Gastrocnemius medialis (tissue), 4 donors: ENCODE data around the gene LRP5. TPM values are rescaled to one million over a fixed set of nuclear protein-coding genes. Genes with fewer than 3 reads are reported as not detected.
A peak's percentile ranks its signal among the peaks of the same experiment; 100 is the strongest.

Source experiments
- ATAC-seq, 2 donors: fragments of 150-250 bp; one replicate each; pipeline ENCODE4 v1.9.1; 2016
- DNase-seq, 2 donors: peaks; one replicate each; pipeline ENCODE4 v3.0.0-alpha.2; 2019
- H3K27ac ChIP-seq, 4 donors: fragments of 200-600 bp; sonication (generic); 1 replicate in 1 of 4; 2 replicates in 3 of 4; pipeline ENCODE4 v1.5.1; 2016 to 2018; ENCODE audit warnings: mild to moderate bottlenecking in 2 of 4, moderate library complexity in 1 of 4
- H3K27me3 ChIP-seq, 3 donors: fragments of 200-600 bp; sonication (generic) in 2 of 3; 1 replicate in 1 of 3; 2 replicates in 2 of 3; pipeline versions ENCODE4 v1.5.1 to v1.6.0; 2016 to 2019; ENCODE audit warnings: mild to moderate bottlenecking in 1 of 3, moderate library complexity in 1 of 3
- H3K36me3 ChIP-seq, 2 donors: fragments of 200-600 bp; sonication (generic) in 1 of 2; one replicate each; pipeline ENCODE4 v1.5.1; 2017 to 2018
- H3K4me1 ChIP-seq, 2 donors: fragments of 200-600 bp; sonication (generic) in 1 of 2; one replicate each; pipeline ENCODE4 v1.5.1; 2016 to 2017; ENCODE audit warnings: mild to moderate bottlenecking in 2 of 2
- H3K4me3 ChIP-seq, 4 donors: fragments of 200-600 bp; sonication (generic) in 3 of 4; 1 replicate in 1 of 4; 2 replicates in 3 of 4; pipeline ENCODE4 v1.5.1; 2016 to 2019; ENCODE audit warnings: mild to moderate bottlenecking in 2 of 4
- H3K9me3 ChIP-seq, 3 donors: fragments of 200-600 bp; sonication (generic) in 2 of 3; 1 replicate in 1 of 3; 2 replicates in 2 of 3; pipeline ENCODE4 v1.5.1; 2016 to 2019
- CTCF ChIP-seq, 5 experiments: fragments of 450-650 bp in 3 of 5; fragments of 200-600 bp in 2 of 5; sonication (generic) in 2 of 5; IDR thresholded peaks in 4 of 5; conservative IDR thresholded peaks in 1 of 5; 1 replicate in 4 of 5; 2 replicates in 1 of 5; pipeline ENCODE4 v1.5.1; 2016 to 2019; ENCODE audit warnings: antibody characterized with exemption in 5 of 5, mild to moderate bottlenecking in 3 of 5, moderate library complexity in 3 of 5
- POLR2A ChIP-seq, 2 donors: fragments of 450-650 bp; IDR thresholded peaks; one replicate each; pipeline ENCODE4 v1.6.1; 2017; ENCODE audit warnings: antibody characterized with exemption in 2 of 2, mild to moderate bottlenecking in 2 of 2, moderate library complexity in 2 of 2
- in situ Hi-C, 4 donors: fragments of 200-750 bp; cut with MboI; loops; one replicate each; pipeline versions ENCODE4 v1.15.0 to v1.8.0; 2017; ENCODE audit warnings: low sequenced_read_pairs in 4 of 4
- intact Hi-C: fragments of 100-400 bp; cut with DNase I; formaldehyde crosslinking; loops from one replicate; pipeline ENCODE4 v1.15.1; 2023; ENCODE audit warnings: low total_unique reads
- total RNA-seq, 4 donors: library from RNA; depleted of rRNA; stranded (reverse); fragments of >200 nt; gene quantifications; one replicate each; pipeline versions ENCODE4 v1.1.0 to v1.2.3, GENCODE V29; 2016

LRP5 gene
- total RNA-seq, 4 donors from 2014 or later, result 3.7 to 12.3 (median 8.1) TPM

- Histone ChIP-seq H3K4me3 (peak overlapping the region; percentile 66 to 89 (median 72)), H3K4me1 (peaks cover 21 to 31% of the 10 kb centered on the region in 2 donors), H3K36me3 (peaks cover 0 to 28% of the 10 kb centered on the region in 2 donors), H3K9me3 (no peaks in the 10 kb centered on the region), H3K27ac (peak overlapping the region; percentile 88 to 97 (median 92)), H3K27me3 (no peaks in the 10 kb centered on the region)
- intact Hi-C loops, result loop anchor here (2.0 to 5.0 kb wide), 3 partner anchors 26 to 238 kb away; partner anchors contain the start of genes CHKA and NDUFS8
- in situ Hi-C loops, result no loop called here
- ATAC-seq, result no peak
- DNase-seq, result no peak
- TF ChIP-seq CTCF (IDR thresholded peaks at IDR 0.05 in 4 of 5, conservative IDR thresholded peaks at IDR 0.05 in 1 of 5) (no peak), POLR2A (IDR thresholded peaks at IDR 0.05) (no peak)
These were observed 42.0 kb upstream of the LRP5 start for GRCh38 chr11:68270196-68271022.

GRCh38 chr11:68271023-68271780, 41.2 kb upstream of the LRP5 start:
- TF ChIP-seq POLR2A (IDR thresholded peaks at IDR 0.05) (no peak), CTCF (IDR thresholded peaks at IDR 0.05 in 4 of 5, conservative IDR thresholded peaks at IDR 0.05 in 1 of 5) (peak in 4 of 5 experiments; percentile 39 to 54 (median 45))
- H3K4me1 ChIP-seq, result peaks cover 21 to 31% of the 10 kb centered on the region in 2 donors
- H3K9me3 ChIP-seq, result no peaks in the 10 kb centered on the region
- peak; percentile 35 to 47 for DNase-seq
- in situ Hi-C loops (no loop called here), intact Hi-C loops (loop anchor here (2.0 to 5.0 kb wide), 3 partner anchors 26 to 239 kb away; partner anchors contain the start of genes CHKA and NDUFS8)
- peaks cover 0 to 21% of the 10 kb centered on the region in 2 donors for H3K36me3 ChIP-seq
- ATAC-seq, result peak; percentile 49 to 54
- peak overlapping the region; percentile 66 to 89 (median 72) for H3K4me3 ChIP-seq
- no peaks in the 10 kb centered on the region for H3K27me3 ChIP-seq
- H3K27ac ChIP-seq, result peak overlapping the region; percentile 88 to 97 (median 92)

- H3K4me1 ChIP-seq, result peaks cover 21 to 31% of the 10 kb centered on the region in 2 donors
- intact Hi-C loops (loop anchor here (2.0 to 5.0 kb wide), 4 partner anchors 25 to 240 kb away; partner anchors contain the start of genes CHKA, KMT5B and NDUFS8), in situ Hi-C loops (no loop called here)
These were observed 40.4 kb upstream of the LRP5 start, which contains the start of gene C11orf24 for GRCh38 chr11:68271781-68272608. Gene C11orf24, minus strand, starts transcription at chr11:68271973. Its CDS starts 8,206 bp downstream, at chr11:68263767.

More at GRCh38 chr11:68271781-68272608, 40.4 kb upstream of the LRP5 start, which contains the start of gene C11orf24:
- Histone ChIP-seq H3K36me3 (peaks cover 0 to 13% of the 10 kb centered on the region in 2 donors), H3K4me3 (peak within 1 kb of the TSS; percentile 66 to 89 (median 75)), H3K27me3 (no peaks in the 10 kb centered on the region), H3K9me3 (no peaks in the 10 kb centered on the region), H3K27ac (peak within 1 kb of the TSS; percentile 88 to 97 (median 92))
- peak in 1 of 5 experiments; percentile 7 for TF ChIP-seq CTCF (IDR thresholded peaks at IDR 0.05 in 4 of 5, conservative IDR thresholded peaks at IDR 0.05 in 1 of 5)
- peak; percentile 77 to 80 for TF ChIP-seq POLR2A (IDR thresholded peaks at IDR 0.05)
- peak; percentile 92 to 94 for ATAC-seq
- peak; percentile 92 to 94 for DNase-seq
